ENCODE data around the gene PRTG. TPM values are rescaled to one million over a fixed set of nuclear protein-coding genes. Genes with fewer than 3 reads are reported as not detected.

The PRTG gene
- total RNA-seq, 3 donors from 2014 or later: 0.41 to 2.0 (median 0.78) TPM

GRCh38 chr15:55638764-55639163 lies 104.2 kb downstream of the PRTG start:
- Histone ChIP-seq H3K4me3 (no peak overlapping the region), H3K36me3 (ENCODE audit: low read depth) (no peaks in the 10 kb centered on the region), H3K4me1 (ENCODE audit: low read depth) (no peaks in the 10 kb centered on the region), H3K9me3 (no peaks in the 10 kb centered on the region)
- intact Hi-C loops (cut with DNase I, micrococcal nuclease): no loop called here
- TF ChIP-seq CTCF (IDR thresholded peaks at IDR 0.05): no peak
- ATAC-seq (no peak), DNase-seq (no peak)

DNA sequence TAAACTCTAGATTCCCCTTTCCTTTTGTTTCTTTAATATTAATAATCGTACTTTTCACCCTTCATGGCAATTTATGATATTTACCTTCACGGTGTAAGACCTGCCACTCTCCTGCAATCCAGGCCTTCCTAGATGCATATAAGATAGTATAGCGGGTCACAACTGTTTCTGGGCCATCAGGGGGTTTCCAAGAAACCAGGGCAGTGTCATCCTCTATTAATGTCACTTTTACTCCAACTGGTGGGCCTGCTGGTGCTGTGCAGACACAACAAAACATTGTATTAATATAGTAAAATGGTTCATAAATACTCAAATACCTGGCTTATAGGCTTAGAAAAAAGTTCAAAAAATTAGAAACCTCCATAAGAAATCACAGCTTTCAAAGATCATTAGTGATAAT lies 105.9 kb downstream of the PRTG start:
- Histone ChIP-seq H3K36me3 (ENCODE audit: low read depth) (no peaks in the 10 kb centered on the region), H3K9me3 (no peaks in the 10 kb centered on the region), H3K4me3 (no peak overlapping the region), H3K4me1 (ENCODE audit: low read depth) (no peaks in the 10 kb centered on the region)
- ATAC-seq (no peak), DNase-seq (no peak)
- no peak for TF ChIP-seq CTCF (IDR thresholded peaks at IDR 0.05)
- intact Hi-C loops (cut with DNase I, micrococcal nuclease): no loop called here

GRCh38 chr15:55633731-55634130 lies 109.2 kb downstream of the PRTG start:
- no peak for ATAC-seq
- Histone ChIP-seq H3K4me1 (ENCODE audit: low read depth) (no peaks in the 10 kb centered on the region), H3K36me3 (ENCODE audit: low read depth) (no peaks in the 10 kb centered on the region), H3K9me3 (no peaks in the 10 kb centered on the region), H3K4me3 (no peak overlapping the region)
- intact Hi-C loops (cut with DNase I, micrococcal nuclease): no loop called here
- TF ChIP-seq CTCF (IDR thresholded peaks at IDR 0.05): no peak
- DNase-seq: no peak

DNA sequence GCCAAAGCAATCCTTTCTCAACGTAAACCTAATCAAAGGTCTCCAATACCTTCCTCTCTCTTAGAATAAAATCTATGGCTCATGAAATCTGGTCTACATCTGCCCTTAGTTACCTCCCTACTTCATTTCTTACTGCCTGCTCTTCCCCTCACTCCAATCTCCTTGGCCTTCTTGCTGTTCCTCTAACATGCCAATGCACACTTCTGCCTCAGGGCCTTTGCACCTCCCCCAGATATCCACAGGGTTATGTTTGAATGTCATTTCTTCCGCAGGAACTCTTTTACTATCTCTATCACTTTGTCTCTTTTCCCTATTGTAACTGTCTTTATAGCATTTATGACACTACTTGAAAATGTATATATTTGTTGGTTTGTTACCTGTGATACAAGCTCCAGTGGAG lies 110.5 kb downstream of the PRTG start:
- intact Hi-C loops (cut with DNase I, micrococcal nuclease): no loop called here
- ATAC-seq (no peak), DNase-seq (no peak)
- Histone ChIP-seq H3K4me1 (ENCODE audit: low read depth) (no peaks in the 10 kb centered on the region), H3K36me3 (ENCODE audit: low read depth) (no peaks in the 10 kb centered on the region), H3K4me3 (no peak overlapping the region), H3K9me3 (no peaks in the 10 kb centered on the region)
- no peak for TF ChIP-seq CTCF (IDR thresholded peaks at IDR 0.05)

DNA sequence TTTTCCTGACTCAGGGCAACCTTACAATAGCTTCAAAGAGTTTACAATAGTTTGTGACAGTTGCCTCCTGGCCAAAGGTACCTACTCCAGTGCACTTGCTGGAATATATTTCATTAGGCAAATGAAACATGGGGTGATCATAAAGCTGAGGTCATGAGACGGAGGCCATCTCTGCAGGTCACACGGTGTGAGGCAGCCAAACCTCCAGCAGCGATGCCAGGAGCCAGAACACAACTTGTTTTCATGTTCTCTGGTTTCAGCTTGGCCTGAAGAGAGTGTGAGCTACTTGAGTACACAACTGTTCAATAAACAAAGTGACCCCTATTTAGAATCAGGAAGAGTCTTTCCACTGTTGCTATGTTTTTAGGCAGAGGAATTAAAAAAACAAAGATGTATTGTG lies 112.1 kb downstream of the PRTG start:
- no peaks in the 10 kb centered on the region for H3K36me3 ChIP-seq (ENCODE audit: low read depth)
- ATAC-seq: no peak
- no peak overlapping the region for H3K4me3 ChIP-seq
- no peaks in the 10 kb centered on the region for H3K4me1 ChIP-seq (ENCODE audit: low read depth)
- H3K9me3 ChIP-seq: no peaks in the 10 kb centered on the region
- TF ChIP-seq CTCF (IDR thresholded peaks at IDR 0.05): no peak
- intact Hi-C loops (cut with DNase I, micrococcal nuclease): no loop called here
- DNase-seq: no peak

DNA sequence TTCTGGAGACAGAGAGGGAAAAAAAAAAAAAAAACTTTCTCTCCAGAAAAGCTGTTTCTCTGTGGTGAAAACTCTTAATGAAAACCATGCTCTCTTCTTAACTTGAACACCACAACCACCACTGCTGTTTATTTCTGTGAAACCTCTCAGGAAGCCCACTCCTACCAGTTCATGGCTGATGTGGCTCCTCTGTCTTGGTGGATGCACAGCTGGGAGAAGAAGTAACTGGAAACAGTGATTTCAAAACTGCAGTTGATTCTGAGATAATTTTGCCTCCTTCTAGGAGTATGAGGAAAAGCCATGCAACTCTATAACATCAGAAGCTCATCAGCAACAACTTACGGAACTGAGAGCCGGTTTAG lies 114.6 kb downstream of the PRTG start:
- no peaks in the 10 kb centered on the region for H3K36me3 ChIP-seq (ENCODE audit: low read depth)
- intact Hi-C loops (cut with DNase I, micrococcal nuclease): no loop called here
- H3K4me1 ChIP-seq (ENCODE audit: low read depth): no peaks in the 10 kb centered on the region
- no peaks in the 10 kb centered on the region for H3K9me3 ChIP-seq
- no peak for TF ChIP-seq CTCF (IDR thresholded peaks at IDR 0.05)
- no peak overlapping the region for H3K4me3 ChIP-seq
- no peak for ATAC-seq
- DNase-seq: no peak
